H1 (cell line): ENCODE results near the gene NOC2L. TPM values are rescaled to one million over a fixed set of nuclear protein-coding genes. Genes with fewer than 3 reads are reported as not detected.
A peak's percentile ranks its signal among the peaks of the same experiment; 100 is the strongest.

Experiments
- CTCF ChIA-PET: fragments of 300-600 bp; sonication (Branson Sonifier 250); formaldehyde crosslinking; loops from one replicate; lab custom pipeline; 2021; ENCODE audit not compliant: partially characterized antibody; lab: Charles Lee
- POLR2A ChIA-PET: fragments of 300-600 bp; sonication (Branson Sonifier 250); formaldehyde crosslinking; loops from one replicate; lab custom pipeline; 2021; ENCODE audit warnings: inconsistent platforms; ENCODE audit not compliant: partially characterized antibody; lab: Charles Lee
- DNase-seq, 2 experiments: peaks; one replicate each; pipeline versions ENCODE4 v3.0.0 to v3.0.0-alpha.2; 2010 to 2022; ENCODE audit warnings: low spot score in 2 of 2, low read depth in 1 of 2, mixed read lengths in 1 of 2
- FAIRE-seq: peaks from 2 replicates; lab custom pipeline; 2011; peaks lifted over from hg19 to GRCh38; lab: Jason Lieb, UNC
- H2AFZ ChIP-seq: 2 replicates; pipeline ENCODE4 v1.8.1; 2012; ENCODE audit warnings: low read length, inconsistent platforms
- H2AK5ac ChIP-seq: 2 replicates; pipeline ENCODE4 v1.6.1; 2013; ENCODE audit warnings: low read depth, low read length
- H2BK120ac ChIP-seq: replicated peaks from 2 replicates; pipeline ENCODE3; 2013; ENCODE audit warnings: low read depth, low read length, inconsistent platforms
- H2BK12ac ChIP-seq: 2 replicates; pipeline ENCODE4 v1.6.1; 2013; ENCODE audit warnings: low read depth, low read length
- H2BK15ac ChIP-seq: 2 replicates; pipeline ENCODE4 v1.6.1; 2013; ENCODE audit warnings: low read length
- H2BK20ac ChIP-seq: 2 replicates; pipeline ENCODE4 v1.6.1; 2013; ENCODE audit warnings: low read length
- H2BK5ac ChIP-seq: 2 replicates; pipeline ENCODE4 v1.6.1; 2013; ENCODE audit warnings: low read depth, low read length
- H3K14ac ChIP-seq: 2 replicates; pipeline ENCODE4 v1.6.1; 2013; ENCODE audit warnings: inconsistent platforms; ENCODE audit not compliant: insufficient read length
- H3K18ac ChIP-seq: 2 replicates; pipeline ENCODE4 v1.6.1; 2013; ENCODE audit warnings: low read length; ENCODE audit errors: extremely low read depth
- H3K23ac ChIP-seq: 2 replicates; pipeline ENCODE4 v1.6.1; 2013; ENCODE audit warnings: inconsistent platforms; ENCODE audit not compliant: insufficient read length
- H3K23me2 ChIP-seq: 2 replicates; pipeline ENCODE4 v1.6.1; 2013; ENCODE audit warnings: low read depth, low read length
- H3K27ac ChIP-seq: 2 replicates; pipeline ENCODE4 v1.6.1; 2011; ENCODE audit warnings: low read depth, low read length, inconsistent platforms
- H3K27me3 ChIP-seq, 4 experiments: replicated peaks in 1 of 4; 1 replicate in 1 of 4; 2 replicates in 3 of 4; pipeline versions ENCODE4 v1.6.1 to v1.8.1; 2011 to 2013; ENCODE audit warnings: low read length in 3 of 4, mild to moderate bottlenecking in 3 of 4, inconsistent platforms in 2 of 4, mixed read lengths in 2 of 4, moderate library complexity in 1 of 4; ENCODE audit not compliant: control insufficient read depth in 3 of 4, insufficient read depth in 3 of 4; ENCODE audit errors: extremely low read depth in 1 of 4
- H3K36me3 ChIP-seq, 4 experiments: 2 replicates each; pipeline versions ENCODE4 v1.6.1 to v1.8.1; 2011 to 2013; ENCODE audit warnings: mild to moderate bottlenecking in 4 of 4, low read length in 3 of 4, moderate library complexity in 2 of 4, control low read depth in 1 of 4, inconsistent platforms in 1 of 4; ENCODE audit not compliant: insufficient read depth in 4 of 4, control insufficient read depth in 2 of 4
- H3K4ac ChIP-seq: replicated peaks from 2 replicates; pipeline ENCODE3; 2013; ENCODE audit warnings: low read length, low read depth, mixed read lengths, inconsistent platforms; ENCODE audit not compliant: insufficient read length
- H3K4me1 ChIP-seq, 4 experiments: replicated peaks in 1 of 4; 1 replicate in 1 of 4; 2 replicates in 3 of 4; pipeline versions ENCODE4 v1.6.1 to v1.8.1; 2011 to 2013; ENCODE audit warnings: low read length in 3 of 4, inconsistent platforms in 2 of 4, mixed read lengths in 1 of 4; ENCODE audit not compliant: insufficient read depth in 4 of 4, control insufficient read depth in 3 of 4
- H3K4me2 ChIP-seq, 2 experiments: 2 replicates each; pipeline versions ENCODE4 v1.6.1 to v1.8.1; 2011 to 2013; ENCODE audit warnings: low read depth in 2 of 2, low read length in 2 of 2, control low read depth in 1 of 2, inconsistent platforms in 1 of 2, mild to moderate bottlenecking in 1 of 2; ENCODE audit not compliant: insufficient read depth in 1 of 2
- H3K4me3 ChIP-seq, 4 experiments: fragments of 200-600, 300-600 bp in 1 of 4; sonication (generic), shearing (Covaris generic), sonication (Bioruptor Twin) in 1 of 4; 2 replicates each; pipeline versions ENCODE4 v1.5.1 to v1.8.1; 2011 to 2016; ENCODE audit warnings: low read length in 4 of 4, low read depth in 3 of 4, control low read depth in 2 of 4, inconsistent platforms in 2 of 4, mild to moderate bottlenecking in 2 of 4, mixed read lengths in 1 of 4, moderate library complexity in 1 of 4; ENCODE audit not compliant: insufficient read depth in 2 of 4; ENCODE audit errors: extremely low read depth in 1 of 4
- H3K56ac ChIP-seq: replicated peaks from 2 replicates; pipeline ENCODE3; 2013; ENCODE audit warnings: low read depth, mild to moderate bottlenecking, mixed read lengths, low read length, inconsistent platforms; ENCODE audit not compliant: insufficient read length
- H3K79me1 ChIP-seq: 2 replicates; pipeline ENCODE4 v1.6.1; 2013; ENCODE audit warnings: low read depth, low read length, control low read depth
- H3K79me2 ChIP-seq, 2 experiments: 2 replicates each; pipeline versions ENCODE4 v1.6.1 to v1.8.1; 2012 to 2013; ENCODE audit warnings: low read length in 2 of 2, mild to moderate bottlenecking in 2 of 2, inconsistent platforms in 1 of 2; ENCODE audit not compliant: insufficient read depth in 2 of 2, control insufficient read depth in 1 of 2
- H3K9ac ChIP-seq, 4 experiments: replicated peaks in 1 of 4; 1 replicate in 1 of 4; 2 replicates in 3 of 4; pipeline versions ENCODE4 v1.6.1 to v1.8.1; 2011 to 2013; ENCODE audit warnings: low read depth in 3 of 4, low read length in 3 of 4, control low read depth in 2 of 4, mild to moderate bottlenecking in 2 of 4, moderate library complexity in 2 of 4, inconsistent platforms in 1 of 4; ENCODE audit errors: extremely low read depth in 1 of 4
- H3K9me3 ChIP-seq, 2 experiments: 2 replicates each; pipeline versions ENCODE4 v1.6.1 to v1.8.1; 2012 to 2013; ENCODE audit warnings: mild to moderate bottlenecking in 2 of 2, moderate library complexity in 2 of 2, control low read depth in 1 of 2, inconsistent platforms in 1 of 2, low read depth in 1 of 2, low read length in 1 of 2, mixed read lengths in 1 of 2; ENCODE audit not compliant: insufficient read depth in 2 of 2
- H4K20me1 ChIP-seq, 2 experiments: replicated peaks in 1 of 2; 2 replicates each; pipeline versions ENCODE3 to v1.8.1; 2011 to 2013; ENCODE audit warnings: inconsistent platforms in 2 of 2, low read length in 2 of 2, mild to moderate bottlenecking in 1 of 2; ENCODE audit not compliant: insufficient read depth in 2 of 2, control insufficient read depth in 1 of 2
- H4K5ac ChIP-seq: 2 replicates; pipeline ENCODE4 v1.6.1; 2013; ENCODE audit warnings: low read length, low read depth, mixed read lengths, inconsistent platforms; ENCODE audit not compliant: insufficient read length
- H4K8ac ChIP-seq: 2 replicates; pipeline ENCODE4 v1.8.0; 2013; ENCODE audit warnings: mild to moderate bottlenecking, moderate library complexity, low read length, inconsistent platforms; ENCODE audit not compliant: insufficient read depth; ENCODE audit errors: extremely low read depth
- H4K91ac ChIP-seq: replicated peaks from 2 replicates; pipeline ENCODE3; 2013; ENCODE audit warnings: low read length, mixed read lengths, inconsistent platforms; ENCODE audit not compliant: insufficient read length
- JUN ChIP-seq: IDR thresholded peaks from 2 replicates; pipeline ENCODE4 v1.6.1; 2011; ENCODE audit warnings: low read depth, mild to moderate bottlenecking, improper control_type of control experiment, low read length
- RAD21 ChIP-seq, 2 experiments: IDR thresholded peaks in 1 of 2; conservative IDR thresholded peaks in 1 of 2; 2 replicates each; pipeline ENCODE4 v1.6.1; 2011; ENCODE audit warnings: low read depth in 2 of 2, low read length in 2 of 2, improper control_type of control experiment in 1 of 2, inconsistent platforms in 1 of 2, mild to moderate bottlenecking in 1 of 2, moderate library complexity in 1 of 2
- RXRA ChIP-seq: IDR thresholded peaks from 2 replicates; pipeline ENCODE4 v1.6.1; 2011; ENCODE audit warnings: low read depth, mild to moderate bottlenecking, low read length, moderate library complexity; ENCODE audit not compliant: insufficient read depth
- SP4 ChIP-seq: IDR thresholded peaks from 2 replicates; pipeline ENCODE4 v1.6.1; 2012; ENCODE audit warnings: low read length, inconsistent platforms
- SRF ChIP-seq: IDR thresholded peaks from 2 replicates; pipeline ENCODE4 v1.6.1; 2011; ENCODE audit warnings: mild to moderate bottlenecking, low read depth, low read length, moderate library complexity
- ZNF274 ChIP-seq: IDR thresholded peaks from 2 replicates; pipeline ENCODE4 v1.7.0; 2012; ENCODE audit warnings: low read length, borderline replicate concordance; ENCODE audit errors: extremely low read depth
- WGBS, 2 experiments: shearing (Covaris generic) in 1 of 2; methylation state at CpG; one replicate each; pipeline versions ENCODE4 v1.1.6 to v1.1.7; 2013 to 2015; ENCODE audit warnings: low lambda C conversion rate in 2 of 2, mixed read lengths in 2 of 2, inconsistent platforms in 1 of 2, low coverage in 1 of 2, missing lambda C conversion rate in 1 of 2; ENCODE audit not compliant: insufficient replicate concordance in 2 of 2, insufficient coverage in 1 of 2, insufficient read length in 1 of 2; ENCODE audit errors: extremely low coverage in 1 of 2, missing lambda C conversion rate in 1 of 2; 5-methylcytosine and 5-hydroxymethylcytosine counted together
- polyA plus RNA-seq, 7 experiments: library from polyadenylated mRNA; depleted of rRNA in 3 of 7; stranded (reverse) in 5 of 7; unstranded in 2 of 7; fragments of >200 nt in 5 of 7; fragments of 200-250 nt in 2 of 7; gene quantifications; 1 replicate in 5 of 7; 2 replicates in 1 of 7; 4 replicates in 1 of 7; pipeline versions ENCODE4 v1.2.1 to v1.2.3, GENCODE V29; 2011 to 2013; ENCODE audit warnings: missing spikeins in 2 of 7, mixed read lengths in 2 of 7
- total RNA-seq: library from RNA; stranded (reverse); fragmentation: NEBNext Ultra II Directional; extraction: Animal tissue kit (Norgen Biotek cat#: 25700); gene quantifications from 2 replicates; pipeline ENCODE4 v1.2.1, GENCODE V29; 2021
- TF ChIP-seq, protein P1 (sequence below): IDR thresholded peaks from 2 replicates; pipeline ENCODE4 v1.6.1; 2012; ENCODE audit warnings: inconsistent platforms
- TF ChIP-seq, protein P2 (sequence below), 3 experiments: IDR thresholded peaks; 1 replicate in 2 of 3; 2 replicates in 1 of 3; pipeline versions ENCODE4 v1.5.1 to v1.6.1; 2011; ENCODE audit warnings: low read length in 3 of 3, mild to moderate bottlenecking in 3 of 3, inconsistent platforms in 2 of 3, low read depth in 1 of 3, moderate library complexity in 1 of 3; ENCODE audit not compliant: insufficient read depth in 1 of 3; ENCODE audit errors: control extremely low read depth in 1 of 3

The NOC2L gene
- total and polyA plus RNA-seq, 2 of the 8 experiments (the other 6 are each of a cell fraction or from before 2014, with no cell fraction given): 74.7 to 130 TPM

DNA sequence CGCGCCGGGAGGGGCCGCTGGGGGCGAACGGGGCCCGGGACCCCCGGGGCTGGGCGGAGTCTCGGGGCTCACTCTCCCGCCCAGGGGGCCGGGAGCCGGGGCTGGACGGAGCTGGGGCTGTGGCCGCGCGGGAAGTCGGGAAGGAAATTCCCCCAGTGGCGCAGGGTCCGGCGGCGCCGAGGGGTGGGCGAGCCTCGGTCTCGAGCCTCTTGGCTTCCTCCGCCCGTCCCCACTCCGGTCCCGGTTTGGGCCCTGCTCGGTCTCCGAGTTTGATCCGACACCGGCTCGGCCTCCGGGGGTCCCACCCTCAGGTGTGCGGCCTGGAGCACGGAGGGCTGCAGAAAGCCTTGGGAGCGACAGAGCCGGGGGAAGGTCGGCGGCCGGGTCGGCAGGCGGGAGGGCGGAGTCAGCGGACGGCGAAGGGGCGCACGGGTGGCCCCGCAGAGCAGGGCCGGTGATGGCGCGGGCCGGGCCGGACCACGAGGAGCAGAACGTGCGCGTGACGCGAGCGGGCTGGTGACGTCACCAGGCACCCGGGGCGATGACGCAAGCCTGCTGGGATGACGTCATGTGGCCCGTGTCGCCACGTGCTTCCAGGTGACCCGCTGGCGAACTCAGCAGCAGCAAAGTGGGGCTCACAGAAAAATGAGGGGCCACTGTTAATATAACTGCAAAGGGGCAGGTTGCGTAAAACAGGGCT lies 41.5 kb upstream of the NOC2L start:
- Histone ChIP-seq H4K8ac (peak overlapping the region; percentile 95), H3K23me2 (peaks cover 13% of the 10 kb centered on the region; the same call in 1 of the 2 replicates), H3K79me2 (no peaks in the 10 kb centered on the region), H3K4me2 (peak overlapping the region; percentile 56 to 71), H2AK5ac (no peak overlapping the region; the same call in 1 of the 2 replicates), H3K79me1 (no peaks in the 10 kb centered on the region), H3K36me3 (peaks cover 0 to 18% (median 0%) of the 10 kb centered on the region in 4 experiments; a peak in 1 of 8 replicates), H2BK20ac (0 out of 2 replicates have a peak overlapping the region, but pooled peaks have one; percentile 80), H3K23ac (no peak overlapping the region), H4K5ac (peak overlapping the region; percentile 78), H3K4me3 (peak overlapping the region; percentile 34 to 77 (median 48)), H3K27me3 (peaks cover 47 to 88% (median 71%) of the 10 kb centered on the region in 4 experiments), H2BK15ac (peak overlapping the region; percentile 16; the same call in 1 of the 2 replicates), H3K4me1 (peaks cover 0 to 38% (median 20%) of the 10 kb centered on the region in 4 experiments; a peak in 6 of 7 replicates), H2BK120ac (peak overlapping the region; percentile 43), H4K20me1 (peaks cover 0 to 6% of the 10 kb centered on the region in 2 experiments), H3K9ac (peak overlapping the region in 1 of 4 experiments; percentile 47; a peak in 1 of 7 replicates), H2BK12ac (peak overlapping the region; percentile 92), H3K9me3 (no peaks in the 10 kb centered on the region; a peak in 1 of 4 replicates), H3K14ac (no peak overlapping the region), H2BK5ac (peak overlapping the region; percentile 52), H3K27ac (no peak overlapping the region), H2AFZ (no peak overlapping the region), H3K56ac (no peak overlapping the region), H3K18ac (peak overlapping the region; percentile 60), H4K91ac (peak overlapping the region; percentile 65), H3K4ac (no peak overlapping the region)
- DNase-seq (peak in 1 of 2 experiments; percentile 90), FAIRE-seq (no peak)
- POLR2A ChIA-PET: interaction anchor here (1.0 to 2.2 kb wide), 8 partner anchors 14 to 38 kb away, joined by 4 to 7 read pairs (median 5); no protein-coding TSS in a partner anchor
- CTCF ChIA-PET: interaction anchor here (0.7 to 4.7 kb wide), 7 partner anchors 15 to 77 kb away, joined by 3 to 60 read pairs (median 7); partner anchors contain the start of genes ISG15 and PERM1
- WGBS, 2 experiments: 2% methylated on average over 38 of the region's 75 CpGs; no CpG with 5 or more reads in 1 of the 2 experiments
- no peak for TF ChIP-seq RXRA
- TF ChIP-seq, protein P1, sequence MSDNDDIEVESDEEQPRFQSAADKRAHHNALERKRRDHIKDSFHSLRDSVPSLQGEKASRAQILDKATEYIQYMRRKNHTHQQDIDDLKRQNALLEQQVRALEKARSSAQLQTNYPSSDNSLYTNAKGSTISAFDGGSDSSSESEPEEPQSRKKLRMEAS: peak; percentile 99
- TF ChIP-seq, protein P2, sequence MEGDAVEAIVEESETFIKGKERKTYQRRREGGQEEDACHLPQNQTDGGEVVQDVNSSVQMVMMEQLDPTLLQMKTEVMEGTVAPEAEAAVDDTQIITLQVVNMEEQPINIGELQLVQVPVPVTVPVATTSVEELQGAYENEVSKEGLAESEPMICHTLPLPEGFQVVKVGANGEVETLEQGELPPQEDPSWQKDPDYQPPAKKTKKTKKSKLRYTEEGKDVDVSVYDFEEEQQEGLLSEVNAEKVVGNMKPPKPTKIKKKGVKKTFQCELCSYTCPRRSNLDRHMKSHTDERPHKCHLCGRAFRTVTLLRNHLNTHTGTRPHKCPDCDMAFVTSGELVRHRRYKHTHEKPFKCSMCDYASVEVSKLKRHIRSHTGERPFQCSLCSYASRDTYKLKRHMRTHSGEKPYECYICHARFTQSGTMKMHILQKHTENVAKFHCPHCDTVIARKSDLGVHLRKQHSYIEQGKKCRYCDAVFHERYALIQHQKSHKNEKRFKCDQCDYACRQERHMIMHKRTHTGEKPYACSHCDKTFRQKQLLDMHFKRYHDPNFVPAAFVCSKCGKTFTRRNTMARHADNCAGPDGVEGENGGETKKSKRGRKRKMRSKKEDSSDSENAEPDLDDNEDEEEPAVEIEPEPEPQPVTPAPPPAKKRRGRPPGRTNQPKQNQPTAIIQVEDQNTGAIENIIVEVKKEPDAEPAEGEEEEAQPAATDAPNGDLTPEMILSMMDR (IDR thresholded peaks at IDR 0.05; ENCODE audit: control extremely low read depth in 1 of 3, insufficient read depth in 1 of 3, low read depth in 1 of 3, low read length in 3 of 3): no peak; a peak in 1 of 4 replicates
- TF ChIP-seq ZNF274: no peak
- no peak for TF ChIP-seq RAD21 (IDR thresholded peaks at IDR 0.05 in 1 of 2, conservative IDR thresholded peaks at IDR 0.05 in 1 of 2; ENCODE audit: low read depth in 2 of 2, low read length in 2 of 2)
- no peak for TF ChIP-seq SP4
- peak; percentile 87 for TF ChIP-seq JUN
- no peak for TF ChIP-seq SRF
